Retinal pigment epithelial cell (primary cell): ENCODE results near the gene SUSD6.
A peak's percentile ranks its signal among the peaks of the same experiment; 100 is the strongest.

Experiments used
- DNase-seq: peaks from one replicate; pipeline ENCODE4 v3.0.0-alpha.2; 2010; ENCODE audit warnings: low read depth
- H3K4me3 ChIP-seq: 2 replicates; pipeline ENCODE4 v1.5.1; 2011; ENCODE audit warnings: mild to moderate bottlenecking, low read length, control low read depth, moderate library complexity
- TF ChIP-seq, protein P1 (sequence below): conservative IDR thresholded peaks from 2 replicates; pipeline ENCODE4 v1.5.1; 2011; ENCODE audit warnings: low read depth, low read length, control low read depth, inconsistent platforms

Gene SUSD6

GRCh38 chr14:69666690-69667211 is 55.4 kb downstream of the SUSD6 start:
- TF ChIP-seq, protein P1, sequence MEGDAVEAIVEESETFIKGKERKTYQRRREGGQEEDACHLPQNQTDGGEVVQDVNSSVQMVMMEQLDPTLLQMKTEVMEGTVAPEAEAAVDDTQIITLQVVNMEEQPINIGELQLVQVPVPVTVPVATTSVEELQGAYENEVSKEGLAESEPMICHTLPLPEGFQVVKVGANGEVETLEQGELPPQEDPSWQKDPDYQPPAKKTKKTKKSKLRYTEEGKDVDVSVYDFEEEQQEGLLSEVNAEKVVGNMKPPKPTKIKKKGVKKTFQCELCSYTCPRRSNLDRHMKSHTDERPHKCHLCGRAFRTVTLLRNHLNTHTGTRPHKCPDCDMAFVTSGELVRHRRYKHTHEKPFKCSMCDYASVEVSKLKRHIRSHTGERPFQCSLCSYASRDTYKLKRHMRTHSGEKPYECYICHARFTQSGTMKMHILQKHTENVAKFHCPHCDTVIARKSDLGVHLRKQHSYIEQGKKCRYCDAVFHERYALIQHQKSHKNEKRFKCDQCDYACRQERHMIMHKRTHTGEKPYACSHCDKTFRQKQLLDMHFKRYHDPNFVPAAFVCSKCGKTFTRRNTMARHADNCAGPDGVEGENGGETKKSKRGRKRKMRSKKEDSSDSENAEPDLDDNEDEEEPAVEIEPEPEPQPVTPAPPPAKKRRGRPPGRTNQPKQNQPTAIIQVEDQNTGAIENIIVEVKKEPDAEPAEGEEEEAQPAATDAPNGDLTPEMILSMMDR: no peak
- no peak overlapping the region for H3K4me3 ChIP-seq
- no peak for DNase-seq

- no peak overlapping the region for H3K4me3 ChIP-seq
- DNase-seq: no peak
- TF ChIP-seq, protein P1: no peak
These were observed 56.5 kb downstream of the SUSD6 start for GRCh38 chr14:69667938-69668335.

GRCh38 chr14:69669375-69669774 is 58.0 kb downstream of the SUSD6 start:
- H3K4me3 ChIP-seq: no peak overlapping the region
- DNase-seq: no peak
- TF ChIP-seq, protein P1: no peak

- H3K4me3 ChIP-seq: no peak overlapping the region
- TF ChIP-seq, protein P1: peak; percentile 2
- DNase-seq: peak; percentile 49
These were observed 58.7 kb downstream of the SUSD6 start for GRCh38 chr14:69670093-69670492.

- no peak for DNase-seq
- TF ChIP-seq, protein P1: no peak
- no peak overlapping the region for H3K4me3 ChIP-seq
These were observed 60.1 kb downstream of the SUSD6 start for GRCh38 chr14:69671365-69672030.

GRCh38 chr14:69672356-69672755 is 61.0 kb downstream of the SUSD6 start:
- TF ChIP-seq, protein P1: no peak
- H3K4me3 ChIP-seq: no peak overlapping the region
- no peak for DNase-seq

DNA sequence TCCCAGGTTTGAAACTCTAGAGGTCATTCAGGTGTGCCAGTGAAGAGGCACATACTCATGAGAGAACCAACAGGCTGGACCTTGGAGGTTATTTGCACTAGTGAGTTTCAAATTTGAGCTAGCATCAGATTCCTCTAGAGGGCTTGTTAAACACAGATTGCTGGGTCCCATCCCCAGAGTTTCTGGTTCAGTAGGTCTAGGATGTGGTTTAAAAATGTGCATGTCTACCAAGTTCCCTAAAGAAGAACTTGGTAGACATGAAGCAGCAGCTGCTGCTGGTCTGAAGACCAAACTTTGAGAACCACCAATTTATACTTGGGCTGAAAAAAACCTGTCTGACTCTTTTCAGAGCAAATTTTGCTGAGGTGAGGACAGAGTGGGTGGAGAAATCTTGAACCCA is 61.7 kb downstream of the SUSD6 start:
- H3K4me3 ChIP-seq: no peak overlapping the region
- DNase-seq: no peak
- TF ChIP-seq, protein P1: no peak
